ENCODE results near the gene LYPD6.

DNA sequence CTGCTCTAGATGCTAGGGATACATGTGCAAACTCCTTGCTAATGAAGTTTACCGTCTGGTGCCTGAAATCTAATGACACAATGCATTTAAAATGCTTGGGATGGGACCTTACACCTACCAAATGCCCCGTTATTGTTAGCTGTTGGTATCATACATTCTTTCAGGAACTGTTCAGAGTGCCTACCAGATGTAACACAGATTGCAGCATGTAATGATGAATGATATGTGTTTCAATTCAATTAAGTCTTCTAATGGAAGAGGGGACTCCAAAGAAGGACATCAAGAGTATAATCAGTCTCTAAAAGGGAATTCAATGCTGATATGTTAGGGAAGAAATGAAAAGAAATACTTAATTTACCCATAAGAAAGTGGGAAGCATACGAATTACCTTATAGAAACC, 3.2 kb downstream of the LYPD6 start:
- TF ChIP-seq, protein P1, sequence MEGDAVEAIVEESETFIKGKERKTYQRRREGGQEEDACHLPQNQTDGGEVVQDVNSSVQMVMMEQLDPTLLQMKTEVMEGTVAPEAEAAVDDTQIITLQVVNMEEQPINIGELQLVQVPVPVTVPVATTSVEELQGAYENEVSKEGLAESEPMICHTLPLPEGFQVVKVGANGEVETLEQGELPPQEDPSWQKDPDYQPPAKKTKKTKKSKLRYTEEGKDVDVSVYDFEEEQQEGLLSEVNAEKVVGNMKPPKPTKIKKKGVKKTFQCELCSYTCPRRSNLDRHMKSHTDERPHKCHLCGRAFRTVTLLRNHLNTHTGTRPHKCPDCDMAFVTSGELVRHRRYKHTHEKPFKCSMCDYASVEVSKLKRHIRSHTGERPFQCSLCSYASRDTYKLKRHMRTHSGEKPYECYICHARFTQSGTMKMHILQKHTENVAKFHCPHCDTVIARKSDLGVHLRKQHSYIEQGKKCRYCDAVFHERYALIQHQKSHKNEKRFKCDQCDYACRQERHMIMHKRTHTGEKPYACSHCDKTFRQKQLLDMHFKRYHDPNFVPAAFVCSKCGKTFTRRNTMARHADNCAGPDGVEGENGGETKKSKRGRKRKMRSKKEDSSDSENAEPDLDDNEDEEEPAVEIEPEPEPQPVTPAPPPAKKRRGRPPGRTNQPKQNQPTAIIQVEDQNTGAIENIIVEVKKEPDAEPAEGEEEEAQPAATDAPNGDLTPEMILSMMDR (IDR thresholded peaks at IDR 0.05), result no peak
- TF ChIP-seq RAD21 (IDR thresholded peaks at IDR 0.05; ENCODE audit: low read length) (no peak), EZH2phosphoT487 (IDR thresholded peaks at IDR 0.05; ENCODE audit: borderline replicate concordance, low read depth) (no peak), TAF1 (IDR thresholded peaks at IDR 0.05; ENCODE audit: borderline replicate concordance, low read depth, low read length) (no peak), POLR2AphosphoS5 (IDR thresholded peaks at IDR 0.05; ENCODE audit: low read depth, low read length) (no peak)
